Mesenchymal stem cell (in vitro differentiated cells and primary cell): ENCODE measurements around the gene KRT5.

Experiments used
- DNase-seq: peaks from one replicate; pipeline ENCODE4 v3.0.0-alpha.2; 2013
- H2AFZ ChIP-seq: one replicate; pipeline ENCODE4 v1.6.1; 2013; ENCODE audit warnings: low read depth, mild to moderate bottlenecking, control low read depth, inconsistent platforms, low read length, moderate library complexity
- H2AK5ac ChIP-seq: 2 replicates; pipeline ENCODE4 v1.6.1; 2013; ENCODE audit warnings: low read length, moderate library complexity, mild to moderate bottlenecking, inconsistent platforms; ENCODE audit not compliant: severe bottlenecking
- H2BK120ac ChIP-seq: one replicate; pipeline ENCODE4 v1.6.1; 2013; ENCODE audit warnings: low read depth, mild to moderate bottlenecking, inconsistent platforms, low read length, moderate library complexity
- H2BK12ac ChIP-seq, 2 experiments: one replicate each; pipeline ENCODE4 v1.6.1; 2013; ENCODE audit warnings: inconsistent platforms in 2 of 2, low read length in 2 of 2, mild to moderate bottlenecking in 2 of 2, moderate library complexity in 2 of 2, control low read depth in 1 of 2
- H2BK15ac ChIP-seq: one replicate; pipeline ENCODE4 v1.6.1; 2013; ENCODE audit warnings: mild to moderate bottlenecking, low read depth, inconsistent platforms; ENCODE audit not compliant: poor library complexity, severe bottlenecking
- H2BK5ac ChIP-seq: 2 replicates; pipeline ENCODE4 v1.6.1; 2013; ENCODE audit warnings: low read depth, mild to moderate bottlenecking, low read length, control low read depth, inconsistent platforms; ENCODE audit not compliant: poor library complexity, severe bottlenecking
- H3K14ac ChIP-seq, 2 experiments: one replicate each; pipeline ENCODE4 v1.6.1; 2013; ENCODE audit warnings: inconsistent platforms in 2 of 2, low read length in 2 of 2, control low read depth in 1 of 2, mild to moderate bottlenecking in 1 of 2, moderate library complexity in 1 of 2
- H3K18ac ChIP-seq, 2 experiments: one replicate each; pipeline ENCODE4 v1.6.1; 2013; ENCODE audit warnings: inconsistent platforms in 2 of 2, low read length in 2 of 2, control low read depth in 1 of 2, low read depth in 1 of 2, mild to moderate bottlenecking in 1 of 2
- H3K23ac ChIP-seq, 2 experiments: one replicate each; pipeline ENCODE4 v1.6.1; 2013; ENCODE audit warnings: inconsistent platforms in 2 of 2, low read length in 2 of 2, mild to moderate bottlenecking in 2 of 2, moderate library complexity in 2 of 2, control low read depth in 1 of 2
- H3K27ac ChIP-seq: 2 replicates; pipeline ENCODE4 v1.5.1; 2013; ENCODE audit warnings: mild to moderate bottlenecking, moderate library complexity, low read length, control low read depth, inconsistent platforms; ENCODE audit not compliant: poor library complexity, severe bottlenecking
- H3K27me3 ChIP-seq, 2 experiments: 2 replicates each; pipeline versions ENCODE4 v1.6.1 to v1.7.0; 2013; ENCODE audit warnings: low read length in 2 of 2, mild to moderate bottlenecking in 2 of 2, moderate library complexity in 2 of 2, control low read depth in 1 of 2, inconsistent platforms in 1 of 2; ENCODE audit not compliant: control insufficient read depth in 1 of 2, insufficient read depth in 1 of 2
- H3K36me3 ChIP-seq, 2 experiments: 2 replicates each; pipeline versions ENCODE4 v1.6.1 to v1.7.0; 2013; ENCODE audit warnings: low read length in 2 of 2, control low read depth in 1 of 2, inconsistent platforms in 1 of 2, low read depth in 1 of 2, mild to moderate bottlenecking in 1 of 2; ENCODE audit not compliant: insufficient read depth in 2 of 2, control insufficient read depth in 1 of 2
- H3K4ac ChIP-seq, 2 experiments: one replicate each; pipeline ENCODE4 v1.6.1; 2013; ENCODE audit warnings: inconsistent platforms in 2 of 2, low read length in 2 of 2, mild to moderate bottlenecking in 2 of 2, moderate library complexity in 2 of 2, control low read depth in 1 of 2, low read depth in 1 of 2
- H3K4me1 ChIP-seq: 2 replicates; pipeline ENCODE4 v1.6.1; 2013; ENCODE audit warnings: low read depth, low read length, control low read depth; ENCODE audit not compliant: control insufficient read depth, insufficient read depth
- H3K4me2 ChIP-seq: 2 replicates; pipeline ENCODE4 v1.6.1; 2013; ENCODE audit warnings: low read length, mild to moderate bottlenecking, inconsistent platforms; ENCODE audit not compliant: poor library complexity, severe bottlenecking
- H3K4me3 ChIP-seq, 2 experiments: 2 replicates each; pipeline versions ENCODE4 v1.5.1 to v1.7.0; 2013; ENCODE audit warnings: low read length in 2 of 2, mild to moderate bottlenecking in 2 of 2, control low read depth in 1 of 2, low read depth in 1 of 2; ENCODE audit not compliant: insufficient read depth in 1 of 2
- H3K79me1 ChIP-seq: replicated peaks from 2 replicates; pipeline ENCODE4 v1.6.1; 2013; ENCODE audit warnings: mild to moderate bottlenecking, control low read depth, low read length, inconsistent platforms; ENCODE audit not compliant: poor library complexity, severe bottlenecking
- H3K9ac ChIP-seq: 2 replicates; pipeline ENCODE4 v1.7.0; 2013; ENCODE audit warnings: mild to moderate bottlenecking, low read length, moderate library complexity
- H3K9me3 ChIP-seq: 2 replicates; pipeline ENCODE4 v1.7.0; 2013; ENCODE audit warnings: mild to moderate bottlenecking, low read length; ENCODE audit not compliant: control insufficient read depth
- H4K8ac ChIP-seq: one replicate; pipeline ENCODE4 v1.6.1; 2013; ENCODE audit warnings: inconsistent platforms, mild to moderate bottlenecking, low read length, moderate library complexity
- H4K91ac ChIP-seq: one replicate; pipeline ENCODE4 v1.6.1; 2013; ENCODE audit warnings: mild to moderate bottlenecking, low read length, inconsistent platforms
- WGBS: methylation state at CpG from one replicate; pipeline ENCODE4 v1.1.7; 2013; ENCODE audit warnings: mixed read lengths; 5-methylcytosine and 5-hydroxymethylcytosine counted together

Gene KRT5

GRCh38 chr12:52519387-52519703, 849 bp downstream of the KRT5 start:
- Histone ChIP-seq H3K14ac (no peak overlapping the region), H2BK120ac (no peak overlapping the region)

DNA sequence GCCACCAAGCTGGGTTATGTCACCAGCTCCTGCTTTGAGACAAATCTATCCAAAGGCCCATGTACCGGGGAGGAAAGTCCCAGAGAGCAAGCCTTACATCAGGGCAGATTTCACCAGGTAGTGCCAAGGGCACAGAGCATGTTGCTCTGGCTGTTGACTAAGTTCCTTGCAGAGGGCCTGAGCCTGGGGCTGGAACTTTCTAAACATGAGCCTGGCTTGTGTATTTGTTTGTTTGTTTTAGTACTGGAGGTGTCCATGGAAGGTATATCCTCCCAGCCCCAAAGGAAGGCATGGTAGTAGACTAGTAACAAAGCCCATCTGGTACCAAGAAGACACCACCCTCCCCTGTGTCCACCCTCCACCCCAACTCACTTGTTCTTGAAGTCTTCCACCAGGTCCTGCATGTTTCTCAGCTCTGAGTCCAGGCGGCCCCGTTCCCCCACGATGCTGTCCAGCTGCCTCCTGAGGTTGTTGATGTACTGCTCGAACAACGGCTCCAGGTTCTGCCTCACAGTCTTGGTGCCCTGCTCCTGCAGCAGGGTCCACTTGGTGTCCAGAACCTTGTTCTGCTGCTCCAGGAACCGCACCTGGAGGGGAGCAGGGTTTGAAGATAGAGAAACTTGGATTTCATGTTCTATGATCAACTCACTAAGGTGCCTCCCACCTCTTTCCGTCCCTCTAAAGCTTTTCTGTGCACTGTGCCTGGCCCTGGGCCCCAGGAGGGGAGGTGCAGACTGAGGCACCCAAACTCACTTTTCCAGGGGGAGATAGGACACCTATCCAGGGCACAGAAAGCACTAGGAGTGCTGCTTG, 1.4 kb downstream of the KRT5 start:
- no peak overlapping the region for H2AK5ac ChIP-seq
- H3K27ac ChIP-seq: no peak overlapping the region
- no peak overlapping the region for H3K18ac ChIP-seq
- no peak overlapping the region for H2BK15ac ChIP-seq
- no peak overlapping the region for H3K14ac ChIP-seq
- no peak overlapping the region for H4K8ac ChIP-seq
- H4K91ac ChIP-seq: no peak overlapping the region
- no peak overlapping the region for H3K23ac ChIP-seq
- peaks cover 23 to 77% of the 10 kb centered on the region in 2 experiments for H3K27me3 ChIP-seq
- no peak overlapping the region for H3K4ac ChIP-seq
- no peak overlapping the region for H3K9ac ChIP-seq
- no peak overlapping the region for H3K4me2 ChIP-seq
- no peak overlapping the region for H2BK5ac ChIP-seq
- no peaks in the 10 kb centered on the region for H3K79me1 ChIP-seq
- no peaks in the 10 kb centered on the region for H3K4me1 ChIP-seq
- no peak for DNase-seq
- 82% methylated on average over 7 of the region's 8 CpGs for WGBS
- H3K4me3 ChIP-seq: no peak overlapping the region
- H2BK120ac ChIP-seq: no peak overlapping the region
- no peak overlapping the region for H2AFZ ChIP-seq
- H2BK12ac ChIP-seq: no peak overlapping the region
- H3K9me3 ChIP-seq: no peaks in the 10 kb centered on the region
- H3K36me3 ChIP-seq: no peaks in the 10 kb centered on the region

More at GRCh38 chr12:52519387-52519703, 849 bp downstream of the KRT5 start:
- Histone ChIP-seq H3K18ac (no peak overlapping the region), H2BK12ac (no peak overlapping the region), H3K4ac (no peak overlapping the region), H3K23ac (no peak overlapping the region), H2BK15ac (no peak overlapping the region), H3K27ac (no peak overlapping the region), H3K4me3 (no peak overlapping the region), H3K9ac (no peak overlapping the region), H3K79me1 (no peaks in the 10 kb centered on the region), H3K4me1 (no peaks in the 10 kb centered on the region), H3K36me3 (no peaks in the 10 kb centered on the region), H2BK5ac (no peak overlapping the region), H4K91ac (no peak overlapping the region), H3K9me3 (no peaks in the 10 kb centered on the region), H4K8ac (no peak overlapping the region), H2AFZ (no peak overlapping the region), H3K4me2 (no peak overlapping the region), H3K27me3 (peaks cover 23 to 76% of the 10 kb centered on the region in 2 experiments), H2AK5ac (no peak overlapping the region)
- 76% methylated on average over 3 of the region's 3 CpGs for WGBS
- no peak for DNase-seq

DNA sequence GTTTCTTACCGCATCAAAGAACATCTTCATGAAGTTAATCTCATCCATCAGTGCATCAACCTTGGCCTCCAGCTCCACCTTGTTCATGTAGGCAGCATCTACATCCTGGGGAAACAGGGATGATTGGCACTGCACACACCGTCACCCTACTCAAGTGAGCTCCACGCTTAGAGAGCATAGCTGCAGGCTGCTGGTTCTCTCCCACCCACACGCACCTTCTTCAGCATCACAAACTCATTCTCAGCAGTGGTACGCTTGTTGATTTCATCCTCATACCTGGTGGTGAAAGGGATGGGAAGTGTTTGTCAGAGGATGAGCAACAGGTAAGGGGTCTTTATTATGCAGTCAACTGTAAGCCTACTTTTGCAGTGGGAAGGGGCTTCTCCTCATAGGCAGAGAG, 2.3 kb downstream of the KRT5 start:
- peaks cover 19 to 78% of the 10 kb centered on the region in 2 experiments for H3K27me3 ChIP-seq
- H4K91ac ChIP-seq: no peak overlapping the region
- no peak overlapping the region for H3K23ac ChIP-seq
- H2AK5ac ChIP-seq: no peak overlapping the region
- no peak overlapping the region for H3K27ac ChIP-seq
- no peak overlapping the region for H2AFZ ChIP-seq
- H2BK120ac ChIP-seq: no peak overlapping the region
- H3K4ac ChIP-seq: no peak overlapping the region
- no peak overlapping the region for H2BK15ac ChIP-seq
- no peak for DNase-seq
- no peak overlapping the region for H3K18ac ChIP-seq
- H3K4me3 ChIP-seq: no peak overlapping the region
- H2BK5ac ChIP-seq: no peak overlapping the region
- H3K9me3 ChIP-seq: no peaks in the 10 kb centered on the region
- no peak overlapping the region for H3K9ac ChIP-seq
- no peaks in the 10 kb centered on the region for H3K4me1 ChIP-seq
- 75% methylated on average over 4 of the region's 5 CpGs for WGBS
- no peaks in the 10 kb centered on the region for H3K79me1 ChIP-seq
- H3K4me2 ChIP-seq: no peak overlapping the region
- H4K8ac ChIP-seq: no peak overlapping the region
- no peaks in the 10 kb centered on the region for H3K36me3 ChIP-seq
- no peak overlapping the region for H3K14ac ChIP-seq
- no peak overlapping the region for H2BK12ac ChIP-seq

GRCh38 chr12:52517005-52517835, 3.0 kb downstream of the KRT5 start:
- no peaks in the 10 kb centered on the region for H3K36me3 ChIP-seq
- H3K4me3 ChIP-seq: no peak overlapping the region
- H3K4me2 ChIP-seq: no peak overlapping the region
- no peak overlapping the region for H3K4ac ChIP-seq
- no peak overlapping the region for H2BK12ac ChIP-seq
- no peaks in the 10 kb centered on the region for H3K4me1 ChIP-seq
- H3K23ac ChIP-seq: no peak overlapping the region
- H3K18ac ChIP-seq: no peak overlapping the region
- no peak for DNase-seq
- H3K14ac ChIP-seq: no peak overlapping the region
- H2AFZ ChIP-seq: no peak overlapping the region
- no peak overlapping the region for H2AK5ac ChIP-seq
- no peak overlapping the region for H4K8ac ChIP-seq
- no peak overlapping the region for H2BK120ac ChIP-seq
- H4K91ac ChIP-seq: no peak overlapping the region
- H3K9me3 ChIP-seq: no peaks in the 10 kb centered on the region
- no peak overlapping the region for H3K27ac ChIP-seq
- H3K27me3 ChIP-seq: peaks cover 12 to 71% of the 10 kb centered on the region in 2 experiments
- 95% methylated on average over 12 of the region's 14 CpGs for WGBS
- H2BK15ac ChIP-seq: no peak overlapping the region
- no peaks in the 10 kb centered on the region for H3K79me1 ChIP-seq
- no peak overlapping the region for H3K9ac ChIP-seq
- H2BK5ac ChIP-seq: no peak overlapping the region
